HG02884 (cell line): ENCODE measurements around the gene OOSP3.
"Not testable (repeated sequence)": the region's sequence is repeated elsewhere in the genome, so short reads cannot be mapped to it uniquely, and the experiment has no call there.

Experiments
- ATAC-seq: cut with Tn5 transposase; IDR thresholded peaks from one replicate; pipeline ENCODE4 v1.9.1; 2021; ENCODE audit warnings: mild to moderate bottlenecking, moderate library complexity; ENCODE audit not compliant: unreplicated experiment

OOSP3 gene, protein sequence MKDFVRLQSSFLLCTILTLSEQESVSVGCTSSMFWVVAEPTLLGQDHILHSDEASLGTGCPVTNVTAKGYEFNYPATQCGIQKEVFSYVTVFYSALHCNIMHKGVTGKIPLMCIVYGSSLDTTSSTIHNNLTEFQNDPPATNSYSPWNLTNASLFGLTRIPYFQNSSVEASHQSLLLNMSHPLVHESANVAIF

GRCh38 chr11:59878575-59878974 lies at the start of gene OOSP3:
TSS of gene OOSP3 (plus strand) at chr11:59878782. CDS start at chr11:59878809, 27 bp downstream.
- no peak for ATAC-seq

- no peak for ATAC-seq
These were observed 49.2 kb upstream of the OOSP3 start for GRCh38 chr11:59829358-59829757.

GRCh38 chr11:59833602-59834001 lies 45.0 kb upstream of the OOSP3 start:
- no peak for ATAC-seq

DNA sequence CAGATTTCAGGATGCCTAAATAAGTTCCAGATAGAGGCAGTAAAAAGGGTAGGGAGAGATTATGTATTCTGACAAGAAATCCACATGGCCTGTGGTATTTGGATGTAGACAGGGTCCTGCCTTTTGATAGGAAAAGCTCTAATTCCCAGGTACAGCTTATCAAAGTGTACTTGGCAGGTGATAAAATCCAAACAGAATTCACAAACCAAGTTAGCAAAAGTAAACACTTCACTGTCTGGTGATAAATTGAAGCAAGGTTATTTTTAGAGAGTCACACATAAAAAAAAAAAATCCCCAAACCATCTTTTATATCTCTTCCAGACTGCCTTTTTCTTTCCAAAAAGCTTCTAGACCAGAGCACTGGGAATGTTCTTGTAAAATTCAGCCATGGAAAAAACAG lies 39.0 kb upstream of the OOSP3 start:
- no peak for ATAC-seq

GRCh38 chr11:59841514-59841913 lies 37.1 kb upstream of the OOSP3 start:
- ATAC-seq: no peak

DNA sequence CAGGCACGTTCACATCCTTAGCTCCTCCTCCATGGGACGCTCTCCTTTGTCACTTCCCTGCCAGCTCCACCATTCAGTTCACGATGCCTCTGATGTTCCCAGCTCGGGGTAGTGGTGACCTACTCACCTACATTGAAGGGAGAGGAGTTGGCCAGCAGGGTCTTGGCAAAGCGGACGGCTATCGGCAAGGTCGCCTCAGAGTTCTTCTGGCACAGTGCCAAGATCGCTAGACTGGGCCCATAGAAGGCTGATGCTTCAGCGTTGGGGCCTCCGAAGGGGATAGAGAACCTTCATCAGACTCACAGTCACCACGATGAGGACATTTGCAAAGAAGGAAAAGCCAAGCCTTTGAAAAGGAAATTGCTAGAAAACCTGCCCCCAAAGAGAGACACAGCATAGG lies 36.3 kb upstream of the OOSP3 start:
- no peak for ATAC-seq

GRCh38 chr11:59845399-59845798 lies 33.2 kb upstream of the OOSP3 start, which contains the start of gene CBLIF:
TSS of gene CBLIF (minus strand) at chr11:59845499. CDS start at chr11:59845453, 46 bp downstream.
- no peak for ATAC-seq

DNA sequence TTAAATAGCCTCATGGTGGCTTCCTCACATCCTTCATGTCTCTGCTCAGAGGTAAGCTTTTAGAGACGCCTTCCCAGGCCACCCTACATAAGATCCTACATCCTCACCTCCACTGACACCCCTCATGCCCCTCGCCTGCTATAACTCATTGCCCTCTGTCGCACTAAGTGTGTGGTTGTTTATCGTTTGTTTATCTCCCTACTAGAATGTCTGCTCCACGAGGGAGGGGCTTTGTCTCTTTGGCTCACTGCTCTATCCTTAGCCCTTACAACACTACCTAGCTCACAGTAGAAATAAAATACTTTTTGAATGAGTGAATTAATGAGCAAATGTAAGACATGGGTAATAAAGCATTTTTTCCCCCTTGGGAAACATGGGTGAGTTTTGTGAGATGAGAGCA lies 32.0 kb upstream of the OOSP3 start:
- ATAC-seq: no peak

GRCh38 chr11:59847626-59848025 lies 31.0 kb upstream of the OOSP3 start:
- ATAC-seq: no peak

DNA sequence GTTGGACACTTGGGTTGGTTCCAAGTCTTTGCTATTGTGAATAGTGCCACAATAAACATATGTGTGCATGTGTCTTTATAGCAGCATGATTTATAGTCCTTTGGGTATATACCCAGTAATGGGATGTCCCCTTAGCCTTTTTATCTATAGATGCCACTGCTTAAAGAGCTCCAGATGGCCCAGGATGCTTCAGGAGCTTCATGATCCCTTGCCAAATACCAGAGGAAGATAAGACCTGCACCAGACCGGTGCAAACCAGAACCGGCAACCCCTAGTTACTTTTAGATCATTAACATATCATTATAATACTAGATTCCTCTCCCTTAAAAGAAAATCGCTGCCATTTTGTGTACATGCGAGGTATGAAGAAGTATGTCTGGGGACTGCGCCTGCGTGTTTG lies 30.1 kb upstream of the OOSP3 start:
- not testable (repeated sequence) for ATAC-seq

GRCh38 chr11:59849129-59849528 lies 29.5 kb upstream of the OOSP3 start:
- no peak for ATAC-seq

GRCh38 chr11:59849551-59849950 lies 29.0 kb upstream of the OOSP3 start:
- not testable (repeated sequence) for ATAC-seq

DNA sequence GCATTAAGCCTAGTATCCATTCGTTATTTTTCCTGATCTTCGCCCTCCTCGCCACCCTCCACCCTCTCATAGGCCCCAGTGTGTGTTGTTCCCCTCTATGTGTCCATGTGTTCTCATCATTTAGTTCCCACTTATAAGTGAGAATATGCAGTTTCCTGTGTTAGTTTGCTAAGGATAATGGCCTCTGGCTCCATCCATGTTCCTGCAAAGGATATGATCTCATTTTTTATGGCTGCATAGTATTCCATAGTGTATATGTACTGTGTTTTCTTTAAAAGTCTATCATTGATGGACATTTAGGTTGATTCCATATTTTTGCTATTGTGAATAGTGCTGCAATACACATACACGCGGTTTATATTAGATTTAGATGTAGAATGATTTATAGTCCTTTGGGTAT lies 27.2 kb upstream of the OOSP3 start:
- not testable (repeated sequence) for ATAC-seq

- ATAC-seq: no peak
These were observed 23.7 kb upstream of the OOSP3 start for GRCh38 chr11:59854871-59855270.

GRCh38 chr11:59857439-59858434 lies 20.8 kb upstream of the OOSP3 start:
- no peak for ATAC-seq

GRCh38 chr11:59859673-59860072 lies 18.9 kb upstream of the OOSP3 start:
- ATAC-seq: no peak

- ATAC-seq: no peak
These were observed 16.3 kb upstream of the OOSP3 start for GRCh38 chr11:59862252-59862651.

DNA sequence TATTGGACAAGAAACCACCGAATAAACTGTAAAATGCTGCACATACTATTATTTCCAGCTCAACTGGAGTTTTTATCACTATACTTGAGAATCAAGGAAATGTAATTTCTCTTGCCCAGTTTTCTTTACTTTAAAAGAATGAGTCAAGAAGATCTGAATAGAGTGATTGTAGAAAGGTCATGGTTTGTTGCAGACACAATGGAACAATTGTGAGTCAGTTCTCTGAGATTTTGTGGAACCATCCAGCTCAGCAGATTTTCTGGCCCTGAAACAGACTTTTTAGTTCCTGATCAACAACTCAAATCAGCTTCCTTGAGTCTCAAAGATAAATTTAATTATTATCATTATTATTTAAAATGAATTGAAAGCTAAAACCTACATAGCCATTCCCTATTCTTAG lies 13.6 kb upstream of the OOSP3 start:
- no peak for ATAC-seq

GRCh38 chr11:59866397-59866796 lies 12.2 kb upstream of the OOSP3 start, which contains the start of gene TCN1:
TSS of gene TCN1 (minus strand) at chr11:59866487. CDS start at chr11:59866470, 17 bp downstream.
- ATAC-seq: no peak

DNA sequence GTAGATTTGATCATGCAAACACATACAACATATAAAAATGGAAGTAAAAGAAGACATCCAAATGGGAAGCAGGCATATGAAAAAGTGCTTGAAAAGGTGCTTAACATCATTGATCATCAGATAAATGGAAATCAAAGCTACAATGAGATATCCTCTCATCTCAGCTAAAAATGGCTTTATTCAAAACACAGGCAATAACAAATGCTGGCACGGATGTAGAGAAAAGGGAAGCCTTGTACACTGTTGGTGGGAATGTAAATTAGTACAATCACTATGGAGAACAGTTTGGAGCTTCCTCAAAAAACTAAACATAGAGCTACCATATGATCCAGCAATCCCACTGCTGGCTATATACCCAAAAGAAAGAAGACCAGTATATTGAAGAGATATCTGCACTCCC lies 11.7 kb upstream of the OOSP3 start:
- ATAC-seq: no peak

DNA sequence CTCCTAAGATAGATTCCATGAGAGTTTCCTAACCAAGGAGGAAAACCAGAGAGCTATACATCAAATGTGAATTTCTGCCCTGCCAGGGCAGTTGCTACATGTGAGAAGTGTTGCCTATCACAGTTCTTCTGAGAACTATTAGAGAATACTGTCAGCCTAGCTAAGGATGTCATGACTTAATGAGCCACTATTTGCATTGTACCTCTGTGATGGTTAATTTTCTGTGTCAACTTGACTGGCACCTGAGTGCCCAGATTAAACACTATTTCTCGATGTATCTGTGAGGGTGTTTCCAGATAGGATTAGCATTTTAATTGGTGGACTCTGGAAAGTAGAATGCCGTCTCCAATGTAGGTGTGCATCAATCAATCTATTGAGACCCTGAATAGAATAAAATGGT lies 10.6 kb upstream of the OOSP3 start:
- no peak for ATAC-seq

DNA sequence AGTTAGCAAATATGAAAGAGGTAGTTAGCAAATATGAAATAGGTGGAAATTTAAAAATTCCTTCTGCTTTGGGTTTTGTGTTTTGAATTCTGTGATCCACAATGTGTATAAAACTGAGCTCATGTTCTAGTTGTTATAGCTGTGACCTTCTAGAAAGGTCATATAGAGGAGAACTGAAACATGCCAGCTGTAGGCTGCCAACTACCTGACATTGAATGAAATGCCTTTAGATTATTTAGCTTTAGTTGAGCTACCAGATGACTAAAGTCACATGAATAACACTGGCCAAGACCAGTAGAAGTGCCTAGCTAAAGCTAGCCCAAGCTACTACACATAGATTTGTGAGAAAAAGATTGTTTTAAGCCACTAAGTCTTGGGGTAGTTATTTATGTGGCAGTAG lies 6.5 kb upstream of the OOSP3 start:
- ATAC-seq: no peak
